NCI-H524 treated with DMSO at 0.1 percent for 48 hours (cell line): ENCODE data around the gene DMKN.

Experiments used
- DNase-seq: peaks from one replicate; lab custom pipeline; 2025; lab: John Stamatoyannopoulos, UW

DMKN gene

GRCh38 chr19:35524181-35524837 lies 10.9 kb upstream of the DMKN start:
- DNase-seq = no peak

- no peak for DNase-seq
Measured at GRCh38 chr19:35522745-35523327, 9.4 kb upstream of the DMKN start.

- DNase-seq = no peak
Measured at GRCh38 chr19:35521124-35521743, 7.8 kb upstream of the DMKN start.

GRCh38 chr19:35519291-35519690 lies 5.8 kb upstream of the DMKN start:
- no peak for DNase-seq

GRCh38 chr19:35518313-35518712 lies 4.9 kb upstream of the DMKN start:
- no peak for DNase-seq

GRCh38 chr19:35517342-35517741 lies 3.9 kb upstream of the DMKN start:
- no peak for DNase-seq

GRCh38 chr19:35516310-35516709 lies 2.9 kb upstream of the DMKN start:
- no peak for DNase-seq

- DNase-seq = no peak
Measured at GRCh38 chr19:35514282-35514809, 897 bp upstream of the DMKN start.

- no peak for DNase-seq
Measured at GRCh38 chr19:35512831-35513627, 420 bp downstream of the DMKN start.

GRCh38 chr19:35511337-35511736 lies 2.1 kb downstream of the DMKN start:
- DNase-seq = no peak

- DNase-seq = no peak
Measured at GRCh38 chr19:35510626-35510964, 2.9 kb downstream of the DMKN start.

GRCh38 chr19:35509861-35510625 lies 3.4 kb downstream of the DMKN start:
- DNase-seq = peak; percentile 16

GRCh38 chr19:35509018-35509652 lies 4.3 kb downstream of the DMKN start:
- DNase-seq = no peak

- no peak for DNase-seq
Measured at GRCh38 chr19:35508129-35508528, 5.3 kb downstream of the DMKN start.

- DNase-seq = no peak
Measured at GRCh38 chr19:35507561-35507960, 5.9 kb downstream of the DMKN start.

- DNase-seq = no peak
Measured at GRCh38 chr19:35506011-35506410, 7.4 kb downstream of the DMKN start.

GRCh38 chr19:35502751-35503150 lies 10.7 kb downstream of the DMKN start:
- no peak for DNase-seq

- no peak for DNase-seq
Measured at GRCh38 chr19:35501684-35502083, 11.8 kb downstream of the DMKN start.

GRCh38 chr19:35500611-35501010 lies 12.8 kb downstream of the DMKN start:
- DNase-seq = no peak

- no peak for DNase-seq
Measured at GRCh38 chr19:35498984-35499527, 14.4 kb downstream of the DMKN start.

GRCh38 chr19:35498220-35498619 lies 15.2 kb downstream of the DMKN start:
- no peak for DNase-seq
